Activated CD8-positive, alpha-beta memory T cell treated with anti-CD3 and anti-CD28 coated beads for 48 hours (primary cell): ENCODE measurements around the gene GJE1.

ENCODE experiments used
- DNase-seq, 3 experiments: peaks; one replicate each; pipeline ENCODE4 v3.0.0-alpha.2; 2020; ENCODE audit warnings: low read depth in 2 of 3, low spot score in 2 of 3

The GJE1 gene

GRCh38 chr6:142162780-142163179 is 30.1 kb downstream of the GJE1 start:
- DNase-seq, result no peak

DNA sequence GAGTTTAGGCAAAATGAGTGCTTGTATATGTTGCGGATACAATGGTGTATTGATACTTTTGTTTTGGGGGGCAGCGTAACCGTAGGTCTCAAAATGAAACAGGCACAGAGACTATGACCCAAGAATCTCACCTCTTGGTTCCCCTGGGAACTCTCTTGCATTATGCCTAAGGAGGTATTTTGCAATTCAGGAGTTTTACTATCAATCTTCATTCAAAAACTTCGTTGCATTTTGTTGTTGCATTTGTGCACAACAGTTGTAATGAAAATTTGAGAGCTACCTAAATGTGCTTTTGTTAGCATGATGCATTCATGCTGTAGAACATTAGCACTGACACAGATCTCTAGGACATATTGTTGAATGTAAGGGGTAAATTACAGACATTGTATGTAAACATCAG is 32.5 kb downstream of the GJE1 start:
- no peak for DNase-seq

DNA sequence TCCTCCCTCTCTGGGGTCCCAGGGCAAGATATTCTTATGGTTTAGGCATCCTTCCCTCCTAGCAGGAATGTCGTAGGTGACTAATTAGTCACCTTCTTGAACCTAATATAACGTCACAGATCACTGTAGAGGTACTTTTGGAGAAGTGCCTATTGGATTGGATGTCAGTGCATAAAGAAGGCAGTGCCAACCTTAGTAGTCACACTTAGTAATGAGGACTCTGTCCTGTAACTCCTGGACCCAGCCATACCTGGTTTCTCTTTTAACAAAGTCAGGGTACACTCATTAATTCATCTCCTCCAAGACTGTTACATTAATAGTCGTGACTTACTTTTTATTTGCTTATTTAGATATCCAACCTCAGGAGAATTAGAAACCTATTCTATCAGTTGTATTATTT is 34.3 kb downstream of the GJE1 start:
- no peak for DNase-seq

GRCh38 chr6:142167486-142167885 is 34.8 kb downstream of the GJE1 start:
- DNase-seq, result no peak

DNA sequence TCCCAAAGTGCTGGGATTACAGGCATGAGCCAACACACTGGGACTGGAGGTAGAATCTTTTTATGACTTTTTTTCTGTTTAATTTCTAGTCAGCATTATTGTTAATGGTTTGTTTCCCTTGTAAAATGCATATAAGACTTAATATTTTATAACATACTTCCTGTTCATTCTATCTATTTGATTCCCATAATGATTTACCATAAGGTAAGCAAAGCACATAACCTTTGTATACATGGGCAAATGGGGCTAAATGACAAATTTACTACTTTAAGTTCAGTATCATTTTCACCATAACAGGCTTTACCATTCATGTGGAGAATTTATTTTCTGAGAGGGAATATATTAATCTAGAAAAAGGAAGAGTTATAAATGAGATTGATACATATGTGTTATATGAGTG is 38.6 kb downstream of the GJE1 start:
- DNase-seq, result no peak

GRCh38 chr6:142172758-142173157 is 40.0 kb downstream of the GJE1 start:
- no peak for DNase-seq

DNA sequence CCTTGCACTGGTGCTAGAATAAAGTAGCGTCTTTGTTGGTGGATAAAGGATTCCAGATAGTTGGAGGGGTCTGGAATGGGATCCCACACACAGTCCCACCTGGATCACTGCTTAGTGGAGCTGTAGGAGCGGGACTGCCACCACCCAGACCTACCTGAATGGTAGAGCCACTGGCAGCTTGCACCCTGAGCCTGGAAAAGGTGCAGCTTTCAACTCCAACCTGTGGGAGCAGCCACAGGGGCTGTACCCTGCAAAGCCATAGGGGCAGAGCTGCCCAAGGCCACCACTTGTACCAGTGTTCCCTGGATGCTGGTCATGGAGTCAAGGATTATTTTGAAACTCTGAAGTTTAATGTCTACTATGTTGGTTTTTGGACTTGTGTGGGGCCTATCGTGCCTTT is 41.3 kb downstream of the GJE1 start:
- DNase-seq, result no peak

DNA sequence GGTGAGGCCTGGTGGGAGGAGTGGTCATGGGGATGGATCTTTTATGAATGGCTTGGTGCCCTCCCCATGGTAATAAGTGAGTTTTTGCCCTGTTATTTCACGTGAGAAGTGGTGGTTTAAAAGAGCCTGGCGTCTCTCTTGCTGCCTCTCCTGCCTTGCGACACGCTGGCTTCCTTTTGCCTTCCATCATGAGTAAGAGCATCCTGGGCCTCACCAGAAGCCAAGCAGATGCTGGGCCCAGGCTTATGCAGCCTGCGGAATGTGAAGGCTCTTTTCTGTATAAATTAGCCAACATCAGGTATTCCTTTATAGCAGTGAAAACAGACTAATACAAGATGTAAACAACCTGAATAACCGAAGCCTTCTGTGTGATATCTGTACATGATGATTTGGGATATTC is 42.0 kb downstream of the GJE1 start:
- no peak for DNase-seq

- no peak for DNase-seq
These were observed 45.4 kb downstream of the GJE1 start for GRCh38 chr6:142178129-142178528.

DNA sequence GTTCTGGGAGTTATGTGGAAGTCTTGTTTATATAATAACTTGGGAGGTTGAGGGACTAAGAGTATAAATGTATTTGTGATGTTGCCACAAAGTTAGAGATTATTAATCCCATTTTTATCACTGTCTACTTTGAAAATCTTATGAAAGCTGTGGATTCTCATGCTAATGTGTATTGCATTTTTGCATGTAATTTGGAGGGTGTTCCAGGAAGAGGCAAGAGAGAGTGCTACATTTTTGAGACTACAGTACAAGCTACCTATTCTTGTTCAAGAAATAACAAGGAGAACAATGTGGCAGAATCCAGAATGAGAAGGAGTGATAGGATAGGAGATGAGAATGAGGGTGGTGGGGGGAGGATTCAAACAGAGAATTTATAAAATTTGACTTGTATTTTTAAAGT is 49.3 kb downstream of the GJE1 start:
- DNase-seq, result no peak

DNA sequence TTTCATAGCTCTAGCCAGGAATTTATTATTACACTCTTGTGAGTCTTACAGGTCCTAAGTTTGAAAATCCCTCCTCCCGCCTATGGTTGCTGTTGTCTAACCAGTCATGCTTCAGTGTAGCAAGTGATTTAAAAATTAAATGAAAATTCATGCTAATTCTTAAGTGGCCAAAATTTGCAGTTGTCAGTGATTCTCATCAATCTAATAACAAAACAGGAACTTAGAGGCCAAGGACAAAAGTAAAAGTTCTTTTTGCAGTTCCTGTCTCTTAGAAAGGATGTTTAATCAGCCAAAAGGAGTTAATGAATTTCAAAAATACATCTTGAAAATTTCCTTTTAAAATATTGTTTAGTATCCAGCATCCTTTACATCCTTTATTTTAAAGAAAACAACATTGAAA is 50.6 kb downstream of the GJE1 start:
- DNase-seq, result no peak

DNA sequence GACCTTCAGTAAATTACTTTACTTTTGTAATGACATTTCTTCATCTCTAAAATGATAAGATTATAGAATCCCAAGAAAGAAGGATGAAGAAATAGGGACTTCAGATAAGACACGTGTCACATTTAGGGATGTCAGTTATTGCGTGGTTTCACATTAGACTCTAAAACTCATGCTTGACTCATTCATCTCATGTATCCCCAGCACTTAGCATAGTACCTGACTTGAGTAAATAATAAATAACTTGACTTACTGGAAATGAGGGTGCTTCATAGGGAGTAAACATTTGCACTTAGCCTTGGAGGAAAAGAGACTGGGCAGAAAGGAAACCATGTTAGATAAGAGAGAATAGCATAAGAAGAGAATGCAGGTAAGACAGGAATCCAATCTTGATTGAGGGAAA is 51.6 kb downstream of the GJE1 start:
- DNase-seq, result no peak
